Measurements from ENCODE around the gene GNAO1. TPM values are rescaled to one million over a fixed set of nuclear protein-coding genes. Genes with fewer than 3 reads are reported as not detected.
A peak's percentile ranks its signal among the peaks of the same experiment; 100 is the strongest.
"Not testable (repeated sequence)": the region's sequence is repeated elsewhere in the genome, so short reads cannot be mapped to it uniquely, and the experiment has no call there.

GNAO1 gene
- total and polyA plus RNA-seq, 9 of the 15 experiments (the other 6 are each of a cell fraction or from before 2014, with no cell fraction given), result 0.07 to 0.42 (median 0.08) TPM; not detected in 5

- FAIRE-seq; H3K9me1 ChIP-seq (ENCODE audit: control insufficient read depth, insufficient read depth, low read length); BruUV-seq (replicated peaks); DNase-seq (ENCODE audit: extremely low read depth in 1 of 4, low spot score in 3 of 4); intact Hi-C loops (cut with micrococcal nuclease); H3K4me1 ChIP-seq (replicated peaks in 1 of 2; ENCODE audit: control insufficient read depth in 2 of 2, insufficient read depth in 2 of 2, low read length in 2 of 2); H3K27me3 ChIP-seq (ENCODE audit: control insufficient read depth in 2 of 2, insufficient read depth in 2 of 2, low read length in 2 of 2); in situ Hi-C loops (cut with MboI); H3K9me3 ChIP-seq (replicated peaks; ENCODE audit: control insufficient read depth, insufficient read depth, low read depth, low read length); H4K20me1 ChIP-seq (replicated peaks; ENCODE audit: control insufficient read depth, insufficient read depth, low read length); ATAC-seq; H2AFZ ChIP-seq (ENCODE audit: low read depth, low read length); H3K27ac ChIP-seq (ENCODE audit: extremely low read depth, low read depth, low read length); H3K4me3 ChIP-seq; H3K9ac ChIP-seq (ENCODE audit: insufficient read depth in 1 of 2, low read depth in 2 of 2, low read length in 2 of 2); CTCF ChIA-PET (ENCODE audit: low intra/inter-chr PET ratio); H3K4me2 ChIP-seq (ENCODE audit: insufficient read depth, low read length); TF ChIP-seq CEBPG (CRISPR knock-in tag; IDR thresholded peaks at IDR 0.05): not testable (repeated sequence)
- WGBS (ENCODE audit: insufficient coverage, low coverage, missing lambda C conversion rate), result 44% methylated on average over 6 of the region's 6 CpGs
- Histone ChIP-seq H3K36me3 (ENCODE audit: control insufficient read depth, insufficient read depth, low read length) (peaks cover 48% of the 10 kb centered on the region), H3K79me2 (ENCODE audit: control insufficient read depth, insufficient read depth, low read length) (peaks cover 30% of the 10 kb centered on the region; the same call in 2 of the 3 replicates)
- TF ChIP-seq CBFA2T3 (IDR thresholded peaks at IDR 0.05) (peak; percentile 57), CEBPB (tag; IDR thresholded peaks at IDR 0.05) (peak; percentile 69), TAL1 (IDR thresholded peaks at IDR 0.05) (peak; percentile 45; the same call in 1 of the 2 replicates), CEBPG (tag; conservative IDR thresholded peaks at IDR 0.05 in 1 of 2, IDR thresholded peaks at IDR 0.05 in 1 of 2) (peak in 1 of 2 experiments; percentile 40; a peak in 1 of 4 replicates), NCOR1 (IDR thresholded peaks at IDR 0.05) (peak; percentile 15; the same call in 1 of the 2 replicates), CBFA2T2 (conservative IDR thresholded peaks at IDR 0.05) (peak; percentile 27; the same call in 1 of the 2 replicates)
- POLR2A ChIA-PET, result interaction anchor here (1.3 kb wide), 1 partner anchor 38 kb away, joined by 4 read pairs; no protein-coding TSS in a partner anchor
Observed at GRCh38 chr16:56375792-56376191, 184.5 kb downstream of the GNAO1 start.

- H3K9ac ChIP-seq (ENCODE audit: insufficient read depth in 1 of 2, low read depth in 2 of 2, low read length in 2 of 2); POLR2A ChIA-PET; H3K27ac ChIP-seq (ENCODE audit: extremely low read depth, low read depth, low read length); H3K9me1 ChIP-seq (ENCODE audit: control insufficient read depth, insufficient read depth, low read length); in situ Hi-C loops (cut with MboI); H3K4me3 ChIP-seq; H2AFZ ChIP-seq (ENCODE audit: low read depth, low read length); H3K4me1 ChIP-seq (replicated peaks in 1 of 2; ENCODE audit: control insufficient read depth in 2 of 2, insufficient read depth in 2 of 2, low read length in 2 of 2); FAIRE-seq; ATAC-seq; H3K27me3 ChIP-seq (ENCODE audit: control insufficient read depth in 2 of 2, insufficient read depth in 2 of 2, low read length in 2 of 2); DNase-seq (ENCODE audit: extremely low read depth in 1 of 4, low spot score in 3 of 4); H3K4me2 ChIP-seq (ENCODE audit: insufficient read depth, low read length); H4K20me1 ChIP-seq (replicated peaks; ENCODE audit: control insufficient read depth, insufficient read depth, low read length); intact Hi-C loops (cut with micrococcal nuclease); BruUV-seq (replicated peaks): not testable (repeated sequence)
- TF ChIP-seq TRIM28 (IDR thresholded peaks at IDR 0.05) (0 out of 2 replicates have a peak, but pooled peaks have one; percentile 43), TRIM24 (IDR thresholded peaks at IDR 0.05) (peak in 1 of 2 experiments; percentile 43; a peak in 1 of 4 replicates), CC2D1A (IDR thresholded peaks at IDR 0.05) (0 out of 2 replicates have a peak, but pooled peaks have one; percentile 13), ZNF316 (IDR thresholded peaks at IDR 0.05) (0 out of 2 replicates have a peak, but pooled peaks have one; percentile 16), ZNF431 (CRISPR knock-in tag; IDR thresholded peaks at IDR 0.05) (peak; percentile 97)
- CTCF ChIA-PET (ENCODE audit: low intra/inter-chr PET ratio), result interaction anchor here (0.6 kb wide), 1 partner anchor 32 kb away, joined by 3 read pairs; no protein-coding TSS in a partner anchor
- Histone ChIP-seq H3K36me3 (ENCODE audit: control insufficient read depth, insufficient read depth, low read length) (peaks cover 63% of the 10 kb centered on the region), H3K79me2 (ENCODE audit: control insufficient read depth, insufficient read depth, low read length) (peaks cover 28% of the 10 kb centered on the region; the same call in 2 of the 3 replicates), H3K9me3 (replicated peaks; ENCODE audit: control insufficient read depth, insufficient read depth, low read depth, low read length) (peaks cover 11% of the 10 kb centered on the region)
- WGBS (ENCODE audit: insufficient coverage, low coverage, missing lambda C conversion rate), result 63% methylated on average over 6 of the region's 6 CpGs
Observed at GRCh38 chr16:56379044-56379443, 187.8 kb downstream of the GNAO1 start.
